Endodermal cell (in vitro differentiated cells): ENCODE measurements around the gene MOB1A. TPM values are rescaled to one million over a fixed set of nuclear protein-coding genes. Genes with fewer than 3 reads are reported as not detected.

Source experiments
- DNase-seq: peaks from one replicate; pipeline ENCODE4 v3.0.0-alpha.2; 2017
- H3K27ac ChIP-seq: 2 replicates; pipeline ENCODE4 v1.5.1; 2013; ENCODE audit warnings: mild to moderate bottlenecking, low read depth, low read length, moderate library complexity
- H3K27me3 ChIP-seq: 2 replicates; pipeline ENCODE4 v1.6.1; 2013; ENCODE audit warnings: mild to moderate bottlenecking, low read length, moderate library complexity; ENCODE audit not compliant: insufficient read depth, control insufficient read depth, poor library complexity, severe bottlenecking
- H3K36me3 ChIP-seq: 2 replicates; pipeline ENCODE4 v1.7.0; 2013; ENCODE audit warnings: mild to moderate bottlenecking, low read length, moderate library complexity; ENCODE audit not compliant: control insufficient read depth, insufficient read depth
- H3K4me1 ChIP-seq: one replicate; pipeline ENCODE4 v1.7.0; 2013; ENCODE audit warnings: low read length; ENCODE audit not compliant: control insufficient read depth, insufficient read depth
- H3K4me3 ChIP-seq: 2 replicates; pipeline ENCODE4 v1.5.1; 2013; ENCODE audit warnings: mild to moderate bottlenecking, low read length, moderate library complexity
- H3K9ac ChIP-seq: 2 replicates; pipeline ENCODE4 v1.6.1; 2013; ENCODE audit warnings: mild to moderate bottlenecking, low read length, moderate library complexity; ENCODE audit not compliant: poor library complexity, severe bottlenecking; ENCODE audit errors: extremely low read depth
- H3K9me3 ChIP-seq: 2 replicates; pipeline ENCODE4 v1.6.1; 2013; ENCODE audit warnings: mild to moderate bottlenecking, low read length, moderate library complexity; ENCODE audit not compliant: control insufficient read depth
- H3K27ac Mint-ChIP-seq: 2 replicates; pipeline ENCODE4 v1.8.0; 2020; ENCODE audit warnings: mixed read lengths
- H3K27me3 Mint-ChIP-seq: 2 replicates; pipeline ENCODE4 v1.8.0; 2021; ENCODE audit warnings: mild to moderate bottlenecking, mixed read lengths; ENCODE audit not compliant: insufficient read depth
- H3K36me3 Mint-ChIP-seq: 2 replicates; pipeline ENCODE4 v1.8.0; 2020; ENCODE audit warnings: low read depth, mixed read lengths
- H3K4me1 Mint-ChIP-seq: 2 replicates; pipeline ENCODE4 v1.8.0; 2020; ENCODE audit warnings: mixed read lengths
- H3K4me3 Mint-ChIP-seq: 2 replicates; pipeline ENCODE4 v1.8.0; 2020; ENCODE audit warnings: mild to moderate bottlenecking, moderate library complexity, mixed read lengths
- H3K9me3 Mint-ChIP-seq: 2 replicates; pipeline ENCODE4 v1.8.0; 2020; ENCODE audit warnings: mild to moderate bottlenecking, mixed read lengths
- WGBS, 2 experiments: methylation state at CpG; one replicate each; pipeline versions ENCODE4 v1.1.5 to v1.1.7; 2013; ENCODE audit warnings: missing lambda C conversion rate in 2 of 2, mixed read lengths in 1 of 2; ENCODE audit not compliant: insufficient coverage in 1 of 2, insufficient read length in 1 of 2; 5-methylcytosine and 5-hydroxymethylcytosine counted together
- total RNA-seq, 2 donors: library from RNA; stranded (reverse); fragmentation: NEBNext Ultra II Directional in 1 of 2; extraction: Animal tissue kit (Norgen Biotek cat#: 25700) in 1 of 2; gene quantifications; 2 replicates in 1 of 2; 3 replicates in 1 of 2; pipeline ENCODE4 v1.2.1, GENCODE V29; 2021
- TF ChIP-seq, protein P1 (sequence below): fragments of 200-600 bp; sonication (generic); conservative IDR thresholded peaks from 2 replicates; pipeline ENCODE4 v1.5.0; 2021; ENCODE audit warnings: antibody characterized with exemption, mild to moderate bottlenecking

The MOB1A gene
- total RNA-seq, 2 donors from 2014 or later, result 92.3 to 125 TPM

DNA sequence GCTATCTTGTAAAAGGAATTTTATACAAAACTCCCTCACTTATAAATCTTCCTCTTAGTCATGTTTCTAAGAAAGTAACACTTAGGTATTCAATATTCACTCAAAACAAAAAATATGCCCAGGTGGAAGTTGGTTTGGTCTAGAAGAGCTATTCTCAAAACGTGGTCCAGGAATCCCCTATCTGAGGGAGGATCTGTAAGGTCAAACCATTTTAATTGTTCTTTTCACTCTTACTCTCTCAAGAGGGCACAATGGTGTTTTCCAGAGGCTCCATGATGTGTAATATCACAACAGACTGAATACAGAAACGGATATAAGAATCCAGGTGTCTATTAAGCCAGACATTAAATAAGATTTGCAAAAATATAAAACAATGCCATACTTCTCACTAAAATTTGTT lies 9.9 kb downstream of the MOB1A start:
- H3K9me3 ChIP-seq, result no peaks in the 10 kb centered on the region
- H3K9me3 Mint-ChIP-seq, result no peaks in the 10 kb centered on the region
- TF ChIP-seq, protein P1, sequence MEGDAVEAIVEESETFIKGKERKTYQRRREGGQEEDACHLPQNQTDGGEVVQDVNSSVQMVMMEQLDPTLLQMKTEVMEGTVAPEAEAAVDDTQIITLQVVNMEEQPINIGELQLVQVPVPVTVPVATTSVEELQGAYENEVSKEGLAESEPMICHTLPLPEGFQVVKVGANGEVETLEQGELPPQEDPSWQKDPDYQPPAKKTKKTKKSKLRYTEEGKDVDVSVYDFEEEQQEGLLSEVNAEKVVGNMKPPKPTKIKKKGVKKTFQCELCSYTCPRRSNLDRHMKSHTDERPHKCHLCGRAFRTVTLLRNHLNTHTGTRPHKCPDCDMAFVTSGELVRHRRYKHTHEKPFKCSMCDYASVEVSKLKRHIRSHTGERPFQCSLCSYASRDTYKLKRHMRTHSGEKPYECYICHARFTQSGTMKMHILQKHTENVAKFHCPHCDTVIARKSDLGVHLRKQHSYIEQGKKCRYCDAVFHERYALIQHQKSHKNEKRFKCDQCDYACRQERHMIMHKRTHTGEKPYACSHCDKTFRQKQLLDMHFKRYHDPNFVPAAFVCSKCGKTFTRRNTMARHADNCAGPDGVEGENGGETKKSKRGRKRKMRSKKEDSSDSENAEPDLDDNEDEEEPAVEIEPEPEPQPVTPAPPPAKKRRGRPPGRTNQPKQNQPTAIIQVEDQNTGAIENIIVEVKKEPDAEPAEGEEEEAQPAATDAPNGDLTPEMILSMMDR, result no peak
- H3K4me1 ChIP-seq, result no peaks in the 10 kb centered on the region
- no peak overlapping the region for H3K4me3 Mint-ChIP-seq
- no peaks in the 10 kb centered on the region for H3K27me3 ChIP-seq
- no peaks in the 10 kb centered on the region for H3K27me3 Mint-ChIP-seq
- no peak overlapping the region for H3K4me3 ChIP-seq
- no peaks in the 10 kb centered on the region for H3K4me1 Mint-ChIP-seq
- no peak overlapping the region for H3K27ac Mint-ChIP-seq
- no peak overlapping the region for H3K9ac ChIP-seq
- H3K36me3 Mint-ChIP-seq, result peaks cover 66% of the 10 kb centered on the region
- peaks cover 78% of the 10 kb centered on the region for H3K36me3 ChIP-seq
- WGBS, 2 experiments, result 82 to 88% methylated on average over 1 to 2 of the region's 2 CpGs
- H3K27ac ChIP-seq, result no peak overlapping the region
- DNase-seq, result no peak

DNA sequence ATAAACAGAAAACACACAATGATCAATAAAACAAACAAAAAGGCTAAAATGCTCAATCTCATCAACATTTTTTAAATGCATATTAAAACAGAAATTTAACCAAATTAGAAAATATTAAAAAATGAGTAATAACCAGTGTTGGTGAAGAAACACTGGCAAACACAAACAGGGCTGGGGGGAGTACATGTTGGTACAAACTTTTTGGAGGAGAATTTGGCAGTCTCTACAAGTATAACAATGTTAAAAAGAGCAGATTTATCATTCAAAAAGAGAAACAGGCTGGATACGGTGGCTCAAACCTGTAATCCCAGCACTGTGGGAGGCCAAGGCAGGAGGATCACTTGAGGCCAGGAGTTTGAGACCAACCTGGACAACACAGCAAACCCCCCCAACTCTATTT lies 13.9 kb downstream of the MOB1A start:
- H3K27me3 ChIP-seq, result no peaks in the 10 kb centered on the region

DNA sequence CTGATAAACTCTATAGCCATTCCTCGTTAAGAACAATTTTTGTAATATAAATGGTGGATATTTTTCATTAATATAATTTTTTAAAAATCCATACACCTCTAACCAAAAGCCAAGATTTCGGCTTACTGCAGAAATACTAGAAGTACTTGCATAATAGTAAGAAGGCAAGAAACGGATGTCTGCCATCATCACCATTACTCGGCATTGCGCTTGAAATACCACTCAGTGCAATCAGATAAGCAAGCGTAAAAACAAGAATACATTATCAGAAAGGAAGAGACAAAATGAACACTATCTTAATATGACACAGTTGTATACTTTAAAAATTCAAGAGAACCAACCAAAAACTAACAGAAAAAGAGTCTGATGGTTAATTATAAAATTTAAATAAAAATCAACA lies 15.7 kb downstream of the MOB1A start:
- Mint-ChIP-seq H3K4me1 (no peaks in the 10 kb centered on the region), H3K27ac (no peak overlapping the region), H3K36me3 (peaks cover 74% of the 10 kb centered on the region), H3K27me3 (no peaks in the 10 kb centered on the region), H3K9me3 (no peaks in the 10 kb centered on the region), H3K4me3 (no peak overlapping the region)
- Histone ChIP-seq H3K27me3 (no peaks in the 10 kb centered on the region), H3K9ac (no peak overlapping the region), H3K4me1 (no peaks in the 10 kb centered on the region), H3K4me3 (no peak overlapping the region), H3K9me3 (no peaks in the 10 kb centered on the region), H3K36me3 (peaks cover 87% of the 10 kb centered on the region), H3K27ac (no peak overlapping the region)
- TF ChIP-seq, protein P1, result peak; percentile 45
- WGBS, 2 experiments, result 96 to 100% methylated on average over 4 to 5 of the region's 6 CpGs
- DNase-seq, result no peak

More for the DNA sequence above, 13.9 kb downstream of the MOB1A start:
- H3K4me3 ChIP-seq, result no peak overlapping the region
- Mint-ChIP-seq H3K9me3 (no peaks in the 10 kb centered on the region), H3K4me3 (no peak overlapping the region), H3K27ac (no peak overlapping the region), H3K4me1 (no peaks in the 10 kb centered on the region), H3K27me3 (no peaks in the 10 kb centered on the region), H3K36me3 (peaks cover 76% of the 10 kb centered on the region)
- WGBS, 2 experiments, result 86 to 100% methylated on average over 1 of the region's 1 CpG
- no peak overlapping the region for H3K9ac ChIP-seq
- H3K27ac ChIP-seq, result no peak overlapping the region
- no peaks in the 10 kb centered on the region for H3K4me1 ChIP-seq
- TF ChIP-seq, protein P1, result no peak
- DNase-seq, result no peak
- H3K9me3 ChIP-seq, result no peaks in the 10 kb centered on the region
- H3K36me3 ChIP-seq, result peaks cover 85% of the 10 kb centered on the region
